Bronchial epithelial cell (primary cell): ENCODE measurements around the gene C3. TPM values are rescaled to one million over a fixed set of nuclear protein-coding genes. Genes with fewer than 3 reads are reported as not detected.

Source experiments
- DNase-seq: peaks from one replicate; pipeline ENCODE4 v3.0.0-alpha.2; 2010; ENCODE audit warnings: low read depth
- FAIRE-seq: peaks from 2 replicates; lab custom pipeline; 2011; peaks lifted over from hg19 to GRCh38; lab: Jason Lieb, UNC
- H3K27me3 ChIP-seq: 2 replicates; pipeline ENCODE4 v1.5.1; 2011; ENCODE audit warnings: low read length; ENCODE audit not compliant: control insufficient read depth, insufficient read depth
- H3K36me3 ChIP-seq: 2 replicates; pipeline ENCODE4 v1.5.1; 2011; ENCODE audit warnings: low read length; ENCODE audit not compliant: control insufficient read depth, insufficient read depth
- H3K4me3 ChIP-seq: 2 replicates; pipeline ENCODE4 v1.5.1; 2011; ENCODE audit warnings: mild to moderate bottlenecking, low read depth, low read length, control low read depth
- CTCF ChIP-seq: IDR thresholded peaks from 2 replicates; pipeline ENCODE4 v1.5.1; 2011; ENCODE audit warnings: mild to moderate bottlenecking, moderate library complexity, low read length, control low read depth, inconsistent platforms; ENCODE audit not compliant: insufficient read depth, severe bottlenecking
- total RNA-seq: library from RNA; depleted of rRNA; stranded (reverse); fragments of >200 nt; gene quantifications from 2 replicates; pipeline ENCODE4 v1.2.1, GENCODE V29; 2014

C3 gene
- total RNA-seq, 1 donor from 2014 or later: 1.3 TPM

- DNase-seq (peak; percentile 36), FAIRE-seq (no peak)
- Histone ChIP-seq H3K36me3 (no peaks in the 10 kb centered on the region), H3K27me3 (no peaks in the 10 kb centered on the region), H3K4me3 (no peak overlapping the region)
- TF ChIP-seq CTCF: no peak
Measured at GRCh38 chr19:6723108-6723618, 2.7 kb upstream of the C3 start.

- FAIRE-seq: no peak
- no peak for TF ChIP-seq CTCF
Measured at GRCh38 chr19:6721773-6722172, 1.3 kb upstream of the C3 start.

GRCh38 chr19:6721138-6721474, 656 bp upstream of the C3 start:
- Histone ChIP-seq H3K27me3 (no peaks in the 10 kb centered on the region), H3K36me3 (no peaks in the 10 kb centered on the region), H3K4me3 (no peak overlapping the region)
- no peak for DNase-seq
- FAIRE-seq: no peak
- TF ChIP-seq CTCF: no peak

More at GRCh38 chr19:6721773-6722172, 1.3 kb upstream of the C3 start:
- no peak for DNase-seq
- no peaks in the 10 kb centered on the region for H3K27me3 ChIP-seq
- no peak overlapping the region for H3K4me3 ChIP-seq
- H3K36me3 ChIP-seq: no peaks in the 10 kb centered on the region

GRCh38 chr19:6719992-6720368, 470 bp downstream of the C3 start:
- DNase-seq (no peak), FAIRE-seq (no peak)
- no peaks in the 10 kb centered on the region for H3K27me3 ChIP-seq
- H3K4me3 ChIP-seq: no peak overlapping the region
- H3K36me3 ChIP-seq: no peaks in the 10 kb centered on the region
- TF ChIP-seq CTCF: no peak

- DNase-seq: no peak
- Histone ChIP-seq H3K36me3 (no peaks in the 10 kb centered on the region), H3K27me3 (no peaks in the 10 kb centered on the region), H3K4me3 (no peak overlapping the region)
- TF ChIP-seq CTCF: no peak
- FAIRE-seq: no peak
Measured at GRCh38 chr19:6719540-6719861, 949 bp downstream of the C3 start.

GRCh38 chr19:6718741-6719539, 1.5 kb downstream of the C3 start:
- H3K27me3 ChIP-seq: no peaks in the 10 kb centered on the region
- no peak overlapping the region for H3K4me3 ChIP-seq
- H3K36me3 ChIP-seq: no peaks in the 10 kb centered on the region
- TF ChIP-seq CTCF: no peak
- no peak for FAIRE-seq
- no peak for DNase-seq
